Measurements from ENCODE around the gene PRKCZ.

- TF ChIP-seq CTCF (IDR thresholded peaks at IDR 0.05) (no peak), POLR2A (IDR thresholded peaks at IDR 0.05) (no peak)
Observed at GRCh38 chr1:2086446-2087078, 36.4 kb downstream of the PRKCZ start.

Measured in uterus (tissue), 2 donors.